Stomach (tissue), 4 donors: ENCODE results near the gene PDILT.

ENCODE experiments used
- CTCF ChIP-seq, 7 experiments: fragments of 450-650 bp in 4 of 7; fragments of 200-600 bp in 3 of 7; sonication (generic) in 3 of 7; IDR thresholded peaks; one replicate each; pipeline ENCODE4 v1.5.1; 2016 to 2019; ENCODE audit warnings: antibody characterized with exemption in 7 of 7, control low read depth in 2 of 7, mild to moderate bottlenecking in 1 of 7
- EP300 ChIP-seq: sonication (generic); formaldehyde crosslinking; IDR thresholded peaks from one replicate; pipeline ENCODE4 v1.6.1; 2017; ENCODE audit warnings: antibody characterized with exemption
- POLR2A ChIP-seq, 4 donors: fragments of 450-650 bp; IDR thresholded peaks; one replicate each; pipeline ENCODE4 v1.6.1; 2016; ENCODE audit warnings: antibody characterized with exemption in 4 of 4, control low read depth in 2 of 4, mild to moderate bottlenecking in 1 of 4, moderate library complexity in 1 of 4

GRCh38 chr16:20321671-20322070 is 82.9 kb downstream of the PDILT start:
- TF ChIP-seq CTCF (IDR thresholded peaks at IDR 0.05) (no peak), POLR2A (IDR thresholded peaks at IDR 0.05) (no peak), EP300 (no peak)
